NCI-H748 (cell line): ENCODE measurements around the gene METRN.
"Not testable (repeated sequence)": the region's sequence is repeated elsewhere in the genome, so short reads cannot be mapped to it uniquely, and the experiment has no call there.

ENCODE experiments used
- DNase-seq: peaks from one replicate; lab custom pipeline; 2025; ENCODE audit not compliant: unreplicated experiment; lab: John Stamatoyannopoulos, UW

METRN gene

GRCh38 chr16:734208-734980, 19.5 kb downstream of the METRN start:
- DNase-seq, result no peak

- DNase-seq, result no peak
These were observed 20.3 kb downstream of the METRN start for GRCh38 chr16:734981-735881.

- DNase-seq, result no peak
These were observed 21.1 kb downstream of the METRN start for GRCh38 chr16:735982-736453.

- no peak for DNase-seq
These were observed 22.1 kb downstream of the METRN start for GRCh38 chr16:736936-737481.

- no peak for DNase-seq
These were observed 24.9 kb downstream of the METRN start for GRCh38 chr16:739560-740458.

- no peak for DNase-seq
These were observed 25.5 kb downstream of the METRN start for GRCh38 chr16:740459-740763.

- DNase-seq, result peak; percentile 87
These were observed 26.0 kb downstream of the METRN start, which contains the start of gene CIAO3 for GRCh38 chr16:740764-741505. Gene CIAO3, minus strand, starts transcription at chr16:740997. Its CDS starts 12 bp downstream, at chr16:740985.

- no peak for DNase-seq
These were observed 27.2 kb downstream of the METRN start for GRCh38 chr16:741986-742629.

- DNase-seq, result not testable (repeated sequence)
These were observed 28.0 kb downstream of the METRN start for GRCh38 chr16:742894-743293.

GRCh38 chr16:743794-744500, 29.0 kb downstream of the METRN start:
- DNase-seq, result no peak

GRCh38 chr16:745739-746138, 30.8 kb downstream of the METRN start:
- peak; percentile 43 for DNase-seq

GRCh38 chr16:746637-747036, 31.7 kb downstream of the METRN start:
- no peak for DNase-seq

- DNase-seq, result peak; percentile 45
These were observed 33.2 kb downstream of the METRN start for GRCh38 chr16:747978-748746.

- no peak for DNase-seq
These were observed 34.1 kb downstream of the METRN start for GRCh38 chr16:749010-749409.

GRCh38 chr16:750485-750884, 35.6 kb downstream of the METRN start:
- DNase-seq, result no peak

- no peak for DNase-seq
These were observed 36.5 kb downstream of the METRN start for GRCh38 chr16:751152-752006.

GRCh38 chr16:752007-752312, 37.0 kb downstream of the METRN start:
- DNase-seq, result no peak
